ENCODE data around the gene SLC17A2. TPM values are rescaled to one million over a fixed set of nuclear protein-coding genes. Genes with fewer than 3 reads are reported as not detected.
A peak's percentile ranks its signal among the peaks of the same experiment; 100 is the strongest.

Gene SLC17A2
- total RNA-seq, 1 experiment from 2014 or later, result not detected

GRCh38 chr6:25968769-25969168 lies 38.3 kb upstream of the SLC17A2 start:
- ChIA-PET POLR2A (ENCODE audit: unreplicated experiment) (interaction anchor here (0.6 to 0.7 kb wide), 2 partner anchors 14 to 140 kb away, joined by 3 to 5 read pairs; no protein-coding TSS in a partner anchor), CTCF (interaction anchor here (0.5 to 0.6 kb wide), 2 partner anchors 24 to 1922 kb away, joined by 3 to 18 read pairs; no protein-coding TSS in a partner anchor)
- peaks cover 43% of the 10 kb centered on the region for H3K4me1 ChIP-seq (replicated peaks; ENCODE audit: insufficient read depth)
- intact Hi-C loops (cut with micrococcal nuclease; ENCODE audit: unreplicated experiment), result no loop called here
- peaks cover 61% of the 10 kb centered on the region for H3K36me3 ChIP-seq (ENCODE audit: low read depth)
- no peak overlapping the region for H2AFZ ChIP-seq
- H3F3A ChIP-seq (ENCODE audit: insufficient read depth, low read depth), result peaks cover 27% of the 10 kb centered on the region
- no peak for DNase-seq
- H3K79me2 ChIP-seq (ENCODE audit: low read depth), result peaks cover 26% of the 10 kb centered on the region
- no TSS peak for BruUV-seq (replicated peaks)
- H4K20me1 ChIP-seq (ENCODE audit: insufficient read depth), result no peaks in the 10 kb centered on the region
- H3K4me2 ChIP-seq, result no peak overlapping the region
- H3K9me3 ChIP-seq (ENCODE audit: insufficient read depth, low read depth), result no peaks in the 10 kb centered on the region
- no peak overlapping the region for H3K27ac ChIP-seq
- no peak overlapping the region for H3K4me3 ChIP-seq
- H3K27me3 ChIP-seq (ENCODE audit: insufficient read depth, low read depth), result no peaks in the 10 kb centered on the region
- H3K9me2 ChIP-seq (ENCODE audit: insufficient read depth), result no peaks in the 10 kb centered on the region
- no peak for TF ChIP-seq EZH2 (IDR thresholded peaks at IDR 0.05; ENCODE audit: low read depth)
- TF ChIP-seq CTCF (conservative IDR thresholded peaks at IDR 0.05), result no peak

- ChIA-PET POLR2A (ENCODE audit: unreplicated experiment) (interaction anchor here (0.6 to 1.0 kb wide), 2 partner anchors 51 to 59 kb away, joined by 3 read pairs; no protein-coding TSS in a partner anchor), CTCF (no interaction called here)
- H3K79me2 ChIP-seq (ENCODE audit: low read depth), result peaks cover 31% of the 10 kb centered on the region
- H3K9me2 ChIP-seq (ENCODE audit: insufficient read depth), result no peaks in the 10 kb centered on the region
- no peak overlapping the region for H2AFZ ChIP-seq
- peaks cover 40% of the 10 kb centered on the region for H3K36me3 ChIP-seq (ENCODE audit: low read depth)
- intact Hi-C loops (cut with micrococcal nuclease; ENCODE audit: unreplicated experiment), result no loop called here
- H3K9me3 ChIP-seq (ENCODE audit: insufficient read depth, low read depth), result no peaks in the 10 kb centered on the region
- H3K4me2 ChIP-seq, result peak overlapping the region; percentile 12; the same call in 1 of the 2 replicates
- H3K27me3 ChIP-seq (ENCODE audit: insufficient read depth, low read depth), result no peaks in the 10 kb centered on the region
- TF ChIP-seq CTCF (conservative IDR thresholded peaks at IDR 0.05) (no peak), EZH2 (IDR thresholded peaks at IDR 0.05; ENCODE audit: low read depth) (no peak)
- peaks cover 38% of the 10 kb centered on the region for H3F3A ChIP-seq (ENCODE audit: insufficient read depth, low read depth)
- H3K4me1 ChIP-seq (replicated peaks; ENCODE audit: insufficient read depth), result peaks cover 47% of the 10 kb centered on the region
- no TSS peak for BruUV-seq (replicated peaks)
- H3K4me3 ChIP-seq, result no peak overlapping the region
- H3K27ac ChIP-seq, result no peak overlapping the region
- H4K20me1 ChIP-seq (ENCODE audit: insufficient read depth), result no peaks in the 10 kb centered on the region
- no peak for DNase-seq
Observed at GRCh38 chr6:25966711-25967110, 36.2 kb upstream of the SLC17A2 start.

GRCh38 chr6:25965058-25965457 lies 34.6 kb upstream of the SLC17A2 start:
- peaks cover 31% of the 10 kb centered on the region for H3K4me1 ChIP-seq (replicated peaks; ENCODE audit: insufficient read depth)
- no peak overlapping the region for H2AFZ ChIP-seq
- ChIA-PET POLR2A (ENCODE audit: unreplicated experiment) (interaction anchor here (0.7 kb wide), 1 partner anchor 57 kb away, joined by 3 read pairs; no protein-coding TSS in a partner anchor), CTCF (no interaction called here)
- H3K9me3 ChIP-seq (ENCODE audit: insufficient read depth, low read depth), result no peaks in the 10 kb centered on the region
- DNase-seq, result no peak
- H3K27ac ChIP-seq, result no peak overlapping the region
- no peaks in the 10 kb centered on the region for H4K20me1 ChIP-seq (ENCODE audit: insufficient read depth)
- H3K9me2 ChIP-seq (ENCODE audit: insufficient read depth), result no peaks in the 10 kb centered on the region
- TF ChIP-seq CTCF (conservative IDR thresholded peaks at IDR 0.05), result no peak
- no peak for TF ChIP-seq EZH2 (IDR thresholded peaks at IDR 0.05; ENCODE audit: low read depth)
- H3K79me2 ChIP-seq (ENCODE audit: low read depth), result peaks cover 29% of the 10 kb centered on the region
- no peak overlapping the region for H3K4me3 ChIP-seq
- no peaks in the 10 kb centered on the region for H3K27me3 ChIP-seq (ENCODE audit: insufficient read depth, low read depth)
- H3K4me2 ChIP-seq, result no peak overlapping the region
- no TSS peak for BruUV-seq (replicated peaks)
- peaks cover 24% of the 10 kb centered on the region for H3F3A ChIP-seq (ENCODE audit: insufficient read depth, low read depth)
- intact Hi-C loops (cut with micrococcal nuclease; ENCODE audit: unreplicated experiment), result no loop called here
- H3K36me3 ChIP-seq (ENCODE audit: low read depth), result peaks cover 33% of the 10 kb centered on the region

Data from PC-9 (cell line).